GM19468 (cell line): ENCODE measurements around the gene PRSS12.
A peak's percentile ranks its signal among the peaks of the same experiment; 100 is the strongest.
"Not testable (repeated sequence)": the region's sequence is repeated elsewhere in the genome, so short reads cannot be mapped to it uniquely, and the experiment has no call there.

Source experiments
- ATAC-seq: cut with Tn5 transposase; IDR thresholded peaks from one replicate; pipeline ENCODE4 v1.9.1; 2021; ENCODE audit warnings: mild to moderate bottlenecking, moderate library complexity, moderate number of reproducible peaks; ENCODE audit not compliant: unreplicated experiment; ENCODE audit errors: extremely low read depth

Gene PRSS12, protein sequence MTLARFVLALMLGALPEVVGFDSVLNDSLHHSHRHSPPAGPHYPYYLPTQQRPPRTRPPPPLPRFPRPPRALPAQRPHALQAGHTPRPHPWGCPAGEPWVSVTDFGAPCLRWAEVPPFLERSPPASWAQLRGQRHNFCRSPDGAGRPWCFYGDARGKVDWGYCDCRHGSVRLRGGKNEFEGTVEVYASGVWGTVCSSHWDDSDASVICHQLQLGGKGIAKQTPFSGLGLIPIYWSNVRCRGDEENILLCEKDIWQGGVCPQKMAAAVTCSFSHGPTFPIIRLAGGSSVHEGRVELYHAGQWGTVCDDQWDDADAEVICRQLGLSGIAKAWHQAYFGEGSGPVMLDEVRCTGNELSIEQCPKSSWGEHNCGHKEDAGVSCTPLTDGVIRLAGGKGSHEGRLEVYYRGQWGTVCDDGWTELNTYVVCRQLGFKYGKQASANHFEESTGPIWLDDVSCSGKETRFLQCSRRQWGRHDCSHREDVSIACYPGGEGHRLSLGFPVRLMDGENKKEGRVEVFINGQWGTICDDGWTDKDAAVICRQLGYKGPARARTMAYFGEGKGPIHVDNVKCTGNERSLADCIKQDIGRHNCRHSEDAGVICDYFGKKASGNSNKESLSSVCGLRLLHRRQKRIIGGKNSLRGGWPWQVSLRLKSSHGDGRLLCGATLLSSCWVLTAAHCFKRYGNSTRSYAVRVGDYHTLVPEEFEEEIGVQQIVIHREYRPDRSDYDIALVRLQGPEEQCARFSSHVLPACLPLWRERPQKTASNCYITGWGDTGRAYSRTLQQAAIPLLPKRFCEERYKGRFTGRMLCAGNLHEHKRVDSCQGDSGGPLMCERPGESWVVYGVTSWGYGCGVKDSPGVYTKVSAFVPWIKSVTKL

DNA sequence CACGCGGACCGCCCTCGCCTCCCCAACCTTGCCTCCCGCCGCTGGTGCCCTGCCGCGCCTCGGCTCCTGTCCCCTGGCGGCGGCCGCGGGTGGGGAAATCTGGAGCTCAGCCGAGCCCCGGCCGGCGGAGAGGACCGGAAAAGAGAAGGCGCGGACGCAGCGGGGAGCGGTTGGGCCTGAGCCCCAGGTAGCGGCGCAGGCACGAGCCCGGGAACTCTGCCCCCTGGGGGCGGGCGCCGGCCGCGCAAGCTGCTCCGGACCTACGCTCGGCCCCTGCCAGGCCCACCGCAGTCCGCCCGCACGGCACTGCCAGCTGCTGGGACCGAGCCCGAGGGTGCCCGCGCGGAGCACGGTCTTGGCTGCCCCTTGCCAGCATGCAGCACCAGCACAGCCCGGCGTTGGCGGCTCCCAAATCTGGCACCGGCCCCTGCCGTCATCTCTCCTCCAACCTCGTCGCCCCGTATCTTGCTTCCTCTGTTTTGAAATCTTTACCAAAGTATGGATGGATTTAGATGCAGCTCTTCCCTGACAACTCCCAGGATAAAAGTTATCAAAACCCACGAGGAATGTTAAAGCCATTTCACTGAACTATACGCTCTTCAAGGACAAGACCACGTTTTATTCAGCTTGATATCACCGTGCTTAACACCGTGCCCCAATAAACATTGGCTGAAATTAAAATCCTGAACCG is at the start of gene PRSS12:
PRSS12 (minus strand) TSS at position 161 of the 691 bp plus-strand sequence. CDS start 283 bp downstream, outside the sequence.
- peak; percentile 94 for ATAC-seq

- no peak for ATAC-seq
These were observed 47.6 kb upstream of the PRSS12 start for GRCh38 chr4:118400356-118400755.

DNA sequence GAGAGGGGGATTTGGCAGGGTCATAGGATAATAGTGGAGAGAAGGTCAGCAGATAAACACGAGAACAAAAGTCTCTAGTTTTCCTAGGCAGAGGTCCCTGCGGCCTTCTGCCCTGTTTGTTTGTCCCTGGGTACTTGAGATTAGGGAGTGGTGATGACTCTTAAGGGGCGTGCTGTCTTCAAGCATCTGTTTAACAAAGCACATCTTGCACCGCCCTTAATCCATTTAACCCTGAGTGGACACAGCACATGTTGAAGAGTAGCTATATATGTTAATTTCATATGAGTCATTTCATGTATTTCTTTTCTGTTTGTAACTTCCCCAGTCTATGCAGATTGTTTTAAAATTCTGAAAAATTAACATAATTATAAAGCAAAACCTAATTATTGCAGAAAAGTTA is 47.1 kb upstream of the PRSS12 start:
- not testable (repeated sequence) for ATAC-seq

GRCh38 chr4:118398226-118399090 is 45.7 kb upstream of the PRSS12 start:
- peak; percentile 96 for ATAC-seq

- no peak for ATAC-seq
These were observed 44.8 kb upstream of the PRSS12 start for GRCh38 chr4:118397623-118397979.

GRCh38 chr4:118396881-118397622 is 44.2 kb upstream of the PRSS12 start:
- no peak for ATAC-seq

GRCh38 chr4:118395057-118395644 is 42.3 kb upstream of the PRSS12 start:
- no peak for ATAC-seq

DNA sequence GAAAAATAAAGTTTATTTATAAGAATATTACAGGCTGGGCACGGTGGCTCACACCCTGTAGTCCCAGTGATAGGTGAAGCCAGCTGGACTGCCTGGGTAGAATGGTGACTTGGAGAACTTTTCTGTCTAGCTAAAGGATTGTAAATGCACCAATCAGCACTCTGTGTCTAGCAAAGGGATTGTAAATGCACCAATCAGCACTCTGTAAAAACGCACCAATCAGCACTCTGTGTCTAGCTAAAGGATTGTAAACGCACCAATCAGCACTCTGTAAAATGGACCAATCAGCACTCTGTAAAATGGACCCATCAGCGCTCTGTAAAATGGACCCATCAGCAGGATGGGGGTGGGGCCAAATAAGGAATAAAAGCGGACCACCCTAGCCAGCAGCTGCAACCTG is 39.7 kb upstream of the PRSS12 start:
- ATAC-seq, result not testable (repeated sequence)

- no peak for ATAC-seq
These were observed 37.3 kb upstream of the PRSS12 start for GRCh38 chr4:118390121-118390520.

DNA sequence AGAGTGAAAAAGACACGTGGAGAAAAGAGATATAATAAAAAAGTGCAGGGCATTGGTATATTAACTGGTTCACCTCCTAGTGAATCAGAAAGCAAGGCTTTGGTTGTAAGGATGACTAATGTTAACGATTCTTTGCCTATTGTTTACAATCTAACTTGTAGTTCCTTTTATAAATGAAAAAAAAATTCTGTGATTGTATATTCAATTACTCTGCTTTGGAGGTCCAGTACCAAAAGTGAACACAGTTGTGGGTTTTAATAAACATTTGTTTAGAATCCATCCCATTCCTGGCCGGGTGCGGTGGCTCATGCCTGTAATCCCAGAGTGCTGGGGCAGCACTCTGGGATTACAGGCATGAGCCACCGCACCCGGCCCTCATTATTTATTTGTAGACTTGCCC is 36.9 kb upstream of the PRSS12 start:
- ATAC-seq, result no peak

DNA sequence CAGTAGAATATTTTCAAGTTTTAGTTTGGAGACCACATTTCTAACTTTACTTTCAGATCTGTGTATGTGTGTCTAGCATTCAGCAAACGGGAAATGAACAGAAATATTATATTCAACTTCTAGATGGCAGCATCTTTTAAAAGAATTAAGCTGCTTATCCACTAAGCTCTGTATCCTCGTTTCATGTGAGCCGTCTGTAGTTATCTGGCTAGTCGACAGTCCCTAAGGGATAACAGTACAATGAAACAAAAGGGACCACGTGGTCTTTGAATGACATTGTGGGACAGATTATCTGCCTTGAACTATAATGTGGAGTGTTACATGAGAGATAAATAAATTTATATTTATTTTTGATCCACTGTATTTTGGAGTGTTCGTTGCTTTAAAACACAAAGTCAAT is 35.8 kb upstream of the PRSS12 start:
- no peak for ATAC-seq

- no peak for ATAC-seq
These were observed 29.1 kb upstream of the PRSS12 start for GRCh38 chr4:118381902-118382301.

- ATAC-seq, result no peak
These were observed 20.9 kb upstream of the PRSS12 start for GRCh38 chr4:118373614-118374255.

DNA sequence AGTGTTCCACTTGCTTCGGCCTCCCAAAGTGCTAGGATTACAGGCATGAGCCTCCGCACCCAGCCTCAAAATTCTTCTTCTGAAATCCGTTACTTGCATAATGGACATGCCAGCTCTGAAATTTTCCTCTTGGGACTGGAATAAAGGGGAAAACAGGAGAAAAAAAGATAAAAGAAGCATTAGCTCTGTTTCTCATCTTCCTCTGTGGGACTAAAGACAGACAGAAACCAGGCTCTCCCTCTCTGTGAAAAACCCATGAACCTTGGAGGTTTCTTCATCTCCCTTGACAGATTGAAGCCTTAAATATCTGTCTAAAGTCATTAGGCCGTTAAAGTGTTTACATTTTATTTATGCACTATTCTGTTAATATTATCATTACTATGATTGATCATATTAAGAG is 19.4 kb upstream of the PRSS12 start:
- no peak for ATAC-seq

DNA sequence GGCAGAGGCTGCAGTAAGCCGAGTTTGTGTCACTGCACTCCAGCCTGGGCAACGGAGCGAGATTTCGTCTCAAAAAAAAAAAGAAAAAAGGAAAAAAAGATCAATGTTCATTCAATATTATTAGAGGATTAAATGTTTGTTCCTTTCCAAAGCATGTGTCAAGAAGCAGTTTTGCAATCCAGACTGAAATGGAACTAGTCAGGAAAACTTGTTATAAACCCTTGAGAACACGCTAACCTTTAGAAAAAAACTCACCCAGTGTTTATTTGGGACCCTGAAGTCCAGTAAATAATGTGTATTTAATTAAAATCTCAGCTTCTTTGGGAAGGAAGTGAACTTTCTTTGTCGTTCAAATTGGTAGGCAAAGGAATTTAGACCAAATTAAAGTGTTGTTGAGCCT is 16.4 kb upstream of the PRSS12 start:
- no peak for ATAC-seq

DNA sequence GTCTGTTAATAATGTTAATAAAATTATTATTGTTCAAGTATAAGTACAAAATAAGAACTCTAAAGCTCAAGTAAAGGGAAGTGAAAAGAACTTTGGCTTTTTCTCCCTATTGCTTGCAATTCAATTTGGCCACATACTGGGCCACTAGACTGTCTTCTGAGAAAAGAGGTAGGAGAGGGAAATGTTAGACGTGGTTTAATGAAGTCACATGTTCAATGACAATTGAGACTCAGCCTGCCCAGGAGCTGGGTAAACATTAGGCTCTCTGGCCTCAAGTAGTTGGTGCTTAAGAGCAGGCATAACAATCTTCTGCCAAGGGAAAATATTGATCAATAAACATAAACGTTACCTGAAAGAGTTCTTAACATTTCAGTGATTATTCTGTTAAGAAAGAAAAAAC is 15.1 kb upstream of the PRSS12 start:
- ATAC-seq, result no peak

GRCh38 chr4:118367361-118367760 is 14.6 kb upstream of the PRSS12 start:
- ATAC-seq, result no peak

DNA sequence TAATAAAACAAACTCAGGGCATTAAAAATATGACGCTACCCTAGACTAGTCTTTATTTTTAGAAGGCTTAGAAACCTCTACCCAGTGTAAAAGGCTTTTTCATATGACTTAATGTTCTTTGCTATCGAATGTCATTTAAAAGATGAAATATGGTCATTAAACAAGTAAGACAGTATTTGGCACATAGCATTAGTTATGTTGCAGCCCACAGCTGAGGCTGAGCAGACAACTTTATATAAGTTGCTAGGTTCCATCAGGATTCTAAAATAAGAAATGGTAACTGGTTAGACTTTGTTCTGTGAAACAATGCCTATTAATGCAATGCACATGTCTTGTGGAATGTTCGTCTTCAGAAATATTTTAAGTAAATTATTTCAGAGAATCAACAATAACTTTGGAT is 10.4 kb upstream of the PRSS12 start:
- ATAC-seq, result no peak
